GM23338 (cell line): ENCODE data around the gene POM121L2. TPM values are rescaled to one million over a fixed set of nuclear protein-coding genes. Genes with fewer than 3 reads are reported as not detected.

Experiments
- ATAC-seq: fragments of 200-7000 bp; cut with Tn5 transposase; 3 replicates; pipeline ENCODE4 v1.9.1; 2020
- DNase-seq: peaks from one replicate; pipeline ENCODE4 v3.0.0-alpha.2; 2015; ENCODE audit warnings: low spot score
- H2AFZ ChIP-seq: fragments of 200-600 bp; sonication (generic); 2 replicates; pipeline ENCODE4 v1.8.0; 2016; ENCODE audit warnings: antibody characterized with exemption, mild to moderate bottlenecking, moderate library complexity
- H3F3A ChIP-seq: fragments of 200-600 bp; sonication (generic); replicated peaks from 2 replicates; pipeline ENCODE4 v1.8.0; 2017; ENCODE audit warnings: antibody characterized with exemption, mixed run types, low read depth
- H3K27ac ChIP-seq: fragments of 200-600 bp; sonication (generic); 2 replicates; pipeline ENCODE4 v1.6.1; 2016; ENCODE audit warnings: low read depth
- H3K27me3 ChIP-seq: fragments of 200-600 bp; sonication (generic); 2 replicates; pipeline ENCODE4 v1.8.0; 2016; ENCODE audit warnings: mild to moderate bottlenecking, mixed run types, moderate library complexity; ENCODE audit not compliant: insufficient read depth
- H3K36me3 ChIP-seq: fragments of 200-600 bp; sonication (generic); 2 replicates; pipeline ENCODE4 v1.8.0; 2016; ENCODE audit warnings: mild to moderate bottlenecking; ENCODE audit not compliant: insufficient read depth
- H3K4me1 ChIP-seq: fragments of 200-600 bp; sonication (generic); 2 replicates; pipeline ENCODE4 v1.8.0; 2016; ENCODE audit warnings: mild to moderate bottlenecking, moderate library complexity; ENCODE audit not compliant: insufficient read depth
- H3K4me2 ChIP-seq: fragments of 200-600 bp; sonication (generic); 2 replicates; pipeline ENCODE4 v1.7.1; 2017; ENCODE audit warnings: mixed run types
- H3K4me3 ChIP-seq: fragments of 200-600 bp; sonication (generic); 2 replicates; pipeline ENCODE4 v1.6.1; 2016; ENCODE audit warnings: mixed run types
- H3K79me2 ChIP-seq: fragments of 200-600 bp; sonication (generic); replicated peaks from 2 replicates; pipeline ENCODE4 v1.8.0; 2017; ENCODE audit warnings: mild to moderate bottlenecking; ENCODE audit not compliant: insufficient read depth
- H3K9me2 ChIP-seq: fragments of 200-600 bp; sonication (generic); 2 replicates; pipeline ENCODE4 v1.8.0; 2017; ENCODE audit not compliant: insufficient read depth
- H4K20me1 ChIP-seq: fragments of 200-600 bp; sonication (generic); replicated peaks from 2 replicates; pipeline ENCODE4 v1.8.0; 2017; ENCODE audit warnings: mild to moderate bottlenecking; ENCODE audit not compliant: insufficient read depth
- H3K27ac Mint-ChIP-seq: 2 replicates; pipeline ENCODE4 v1.8.0; 2020; ENCODE audit warnings: inconsistent platforms, mild to moderate bottlenecking, moderate library complexity, mixed read lengths
- H3K27me3 Mint-ChIP-seq: 3 replicates; pipeline ENCODE4 v1.8.0; 2022; ENCODE audit warnings: low read depth, mild to moderate bottlenecking, moderate library complexity, mixed read lengths, inconsistent platforms; ENCODE audit not compliant: insufficient read depth, poor library complexity
- H3K36me3 Mint-ChIP-seq: 3 replicates; pipeline ENCODE4 v1.8.0; 2021; ENCODE audit warnings: low read depth, mild to moderate bottlenecking, inconsistent platforms, moderate library complexity, mixed read lengths
- H3K4me1 Mint-ChIP-seq: 3 replicates; pipeline ENCODE4 v1.8.0; 2020; ENCODE audit warnings: mild to moderate bottlenecking, inconsistent platforms, mixed read lengths
- H3K4me3 Mint-ChIP-seq: 3 replicates; pipeline ENCODE4 v1.8.0; 2021; ENCODE audit warnings: moderate library complexity, mild to moderate bottlenecking, inconsistent platforms, mixed read lengths
- H3K9me3 Mint-ChIP-seq: 3 replicates; pipeline ENCODE4 v1.8.0; 2020; ENCODE audit warnings: moderate library complexity, mild to moderate bottlenecking, inconsistent platforms, mixed read lengths
- CREB1 ChIP-seq: fragments of 250-450 bp; sonication (Bioruptor Pico); IDR thresholded peaks from 2 replicates; pipeline ENCODE4 v1.5.0; 2020; ENCODE audit warnings: low read depth, mild to moderate bottlenecking, moderate library complexity
- CTCF ChIP-seq, 2 experiments: fragments of 200-600 bp in 1 of 2; sonication (generic) in 1 of 2; conservative IDR thresholded peaks; 2 replicates each; pipeline versions ENCODE4 v1.5.1 to v1.6.1; 2016 to 2017; ENCODE audit warnings: antibody characterized with exemption in 2 of 2, low read depth in 2 of 2, mild to moderate bottlenecking in 2 of 2, moderate library complexity in 1 of 2
- EZH2 ChIP-seq: fragments of 200-600 bp; sonication (generic); IDR thresholded peaks from one replicate; pipeline ENCODE4 v1.8.0; 2017; ENCODE audit warnings: antibody characterized with exemption, mild to moderate bottlenecking, low read depth; ENCODE audit not compliant: unreplicated experiment
- EZH2phosphoT487 ChIP-seq: fragments of 200-600 bp; sonication (generic); IDR thresholded peaks from one replicate; pipeline ENCODE4 v1.8.1; 2018; ENCODE audit warnings: antibody characterized with exemption; ENCODE audit not compliant: unreplicated experiment
- JUNB ChIP-seq: IDR thresholded peaks from one replicate; pipeline ENCODE4 v1.6.1; 2016; ENCODE audit warnings: antibody characterized with exemption; ENCODE audit not compliant: unreplicated experiment
- NANOG ChIP-seq: IDR thresholded peaks from 2 replicates; pipeline ENCODE4 v1.6.1; 2016; ENCODE audit warnings: antibody characterized with exemption, borderline replicate concordance
- POLR2AphosphoS5 ChIP-seq: IDR thresholded peaks from 2 replicates; pipeline ENCODE4 v1.6.1; 2016; ENCODE audit warnings: antibody characterized with exemption, low read depth
- REST ChIP-seq: IDR thresholded peaks from one replicate; pipeline ENCODE4 v1.6.1; 2018; ENCODE audit warnings: antibody characterized with exemption; ENCODE audit not compliant: unreplicated experiment
- STAT1 ChIP-seq: IDR thresholded peaks from one replicate; pipeline ENCODE4 v1.6.1; 2016; ENCODE audit warnings: antibody characterized with exemption; ENCODE audit not compliant: unreplicated experiment
- ZNF114 ChIP-seq: fragments of 250-450 bp; sonication (Bioruptor Pico); IDR thresholded peaks from 2 replicates; pipeline ENCODE4 v1.5.0; 2020; ENCODE audit warnings: mild to moderate bottlenecking, moderate library complexity
- ZNF331 ChIP-seq: fragments of 250-450 bp; sonication (Bioruptor Pico); IDR thresholded peaks from 2 replicates; pipeline ENCODE4 v1.5.0; 2020; ENCODE audit warnings: low read depth, mild to moderate bottlenecking, moderate library complexity
- polyA plus RNA-seq: library from polyadenylated mRNA; unstranded; fragments of >200 nt; fragmentation: Nextera tagmentation; extraction: Ambion mirVana; gene quantifications from 2 replicates; pipeline ENCODE4 v1.2.1, GENCODE V29; 2016
- total RNA-seq: library from RNA; depleted of rRNA; stranded (reverse); fragments of >200 nt; shearing (Covaris generic); gene quantifications from 2 replicates; pipeline ENCODE4 v1.2.3, GENCODE V29; 2014
- TF ChIP-seq, protein P1 (sequence below): IDR thresholded peaks from 2 replicates; pipeline ENCODE4 v1.6.1; 2016; ENCODE audit warnings: antibody characterized with exemption
- TF ChIP-seq, protein P2 (sequence below): fragments of 250-450 bp; sonication (Bioruptor Pico); IDR thresholded peaks from 2 replicates; pipeline ENCODE4 v1.5.0; 2020; ENCODE audit warnings: mild to moderate bottlenecking, moderate library complexity

Gene POM121L2
- total and polyA plus RNA-seq, 2 experiments from 2014 or later: 0.07 to 0.13 TPM

- H3K27me3 Mint-ChIP-seq: peaks cover 54% of the 10 kb centered on the region
- Histone ChIP-seq H3K4me3 (peak overlapping the region; percentile 76), H4K20me1 (no peaks in the 10 kb centered on the region), H3K27ac (no peak overlapping the region), H2AFZ (0 out of 2 replicates have a peak overlapping the region, but pooled peaks have one; percentile 0), H3F3A (no peaks in the 10 kb centered on the region; the same call in 1 of the 2 replicates), H3K9me2 (no peaks in the 10 kb centered on the region), H3K79me2 (no peaks in the 10 kb centered on the region), H3K4me2 (peak overlapping the region; percentile 56), H3K27me3 (peaks cover 21% of the 10 kb centered on the region), H3K4me1 (no peaks in the 10 kb centered on the region; the same call in 1 of the 2 replicates), H3K36me3 (no peaks in the 10 kb centered on the region)
- H3K4me1 Mint-ChIP-seq: peaks cover 3% of the 10 kb centered on the region; the same call in 2 of the 3 replicates
- peak; percentile 6; the same call in 2 of the 3 replicates for ATAC-seq
- DNase-seq: no peak
- H3K9me3 Mint-ChIP-seq: no peaks in the 10 kb centered on the region
- peak overlapping the region; percentile 84 for H3K4me3 Mint-ChIP-seq
- TF ChIP-seq ZNF331 (CRISPR knock-in tag): no peak
- TF ChIP-seq EZH2phosphoT487: no peak
- no peak for TF ChIP-seq ZNF114 (CRISPR knock-in tag)
- TF ChIP-seq, protein P1, sequence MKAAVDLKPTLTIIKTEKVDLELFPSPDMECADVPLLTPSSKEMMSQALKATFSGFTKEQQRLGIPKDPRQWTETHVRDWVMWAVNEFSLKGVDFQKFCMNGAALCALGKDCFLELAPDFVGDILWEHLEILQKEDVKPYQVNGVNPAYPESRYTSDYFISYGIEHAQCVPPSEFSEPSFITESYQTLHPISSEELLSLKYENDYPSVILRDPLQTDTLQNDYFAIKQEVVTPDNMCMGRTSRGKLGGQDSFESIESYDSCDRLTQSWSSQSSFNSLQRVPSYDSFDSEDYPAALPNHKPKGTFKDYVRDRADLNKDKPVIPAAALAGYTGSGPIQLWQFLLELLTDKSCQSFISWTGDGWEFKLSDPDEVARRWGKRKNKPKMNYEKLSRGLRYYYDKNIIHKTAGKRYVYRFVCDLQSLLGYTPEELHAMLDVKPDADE: no peak
- TF ChIP-seq JUNB: no peak
- TF ChIP-seq, protein P2, sequence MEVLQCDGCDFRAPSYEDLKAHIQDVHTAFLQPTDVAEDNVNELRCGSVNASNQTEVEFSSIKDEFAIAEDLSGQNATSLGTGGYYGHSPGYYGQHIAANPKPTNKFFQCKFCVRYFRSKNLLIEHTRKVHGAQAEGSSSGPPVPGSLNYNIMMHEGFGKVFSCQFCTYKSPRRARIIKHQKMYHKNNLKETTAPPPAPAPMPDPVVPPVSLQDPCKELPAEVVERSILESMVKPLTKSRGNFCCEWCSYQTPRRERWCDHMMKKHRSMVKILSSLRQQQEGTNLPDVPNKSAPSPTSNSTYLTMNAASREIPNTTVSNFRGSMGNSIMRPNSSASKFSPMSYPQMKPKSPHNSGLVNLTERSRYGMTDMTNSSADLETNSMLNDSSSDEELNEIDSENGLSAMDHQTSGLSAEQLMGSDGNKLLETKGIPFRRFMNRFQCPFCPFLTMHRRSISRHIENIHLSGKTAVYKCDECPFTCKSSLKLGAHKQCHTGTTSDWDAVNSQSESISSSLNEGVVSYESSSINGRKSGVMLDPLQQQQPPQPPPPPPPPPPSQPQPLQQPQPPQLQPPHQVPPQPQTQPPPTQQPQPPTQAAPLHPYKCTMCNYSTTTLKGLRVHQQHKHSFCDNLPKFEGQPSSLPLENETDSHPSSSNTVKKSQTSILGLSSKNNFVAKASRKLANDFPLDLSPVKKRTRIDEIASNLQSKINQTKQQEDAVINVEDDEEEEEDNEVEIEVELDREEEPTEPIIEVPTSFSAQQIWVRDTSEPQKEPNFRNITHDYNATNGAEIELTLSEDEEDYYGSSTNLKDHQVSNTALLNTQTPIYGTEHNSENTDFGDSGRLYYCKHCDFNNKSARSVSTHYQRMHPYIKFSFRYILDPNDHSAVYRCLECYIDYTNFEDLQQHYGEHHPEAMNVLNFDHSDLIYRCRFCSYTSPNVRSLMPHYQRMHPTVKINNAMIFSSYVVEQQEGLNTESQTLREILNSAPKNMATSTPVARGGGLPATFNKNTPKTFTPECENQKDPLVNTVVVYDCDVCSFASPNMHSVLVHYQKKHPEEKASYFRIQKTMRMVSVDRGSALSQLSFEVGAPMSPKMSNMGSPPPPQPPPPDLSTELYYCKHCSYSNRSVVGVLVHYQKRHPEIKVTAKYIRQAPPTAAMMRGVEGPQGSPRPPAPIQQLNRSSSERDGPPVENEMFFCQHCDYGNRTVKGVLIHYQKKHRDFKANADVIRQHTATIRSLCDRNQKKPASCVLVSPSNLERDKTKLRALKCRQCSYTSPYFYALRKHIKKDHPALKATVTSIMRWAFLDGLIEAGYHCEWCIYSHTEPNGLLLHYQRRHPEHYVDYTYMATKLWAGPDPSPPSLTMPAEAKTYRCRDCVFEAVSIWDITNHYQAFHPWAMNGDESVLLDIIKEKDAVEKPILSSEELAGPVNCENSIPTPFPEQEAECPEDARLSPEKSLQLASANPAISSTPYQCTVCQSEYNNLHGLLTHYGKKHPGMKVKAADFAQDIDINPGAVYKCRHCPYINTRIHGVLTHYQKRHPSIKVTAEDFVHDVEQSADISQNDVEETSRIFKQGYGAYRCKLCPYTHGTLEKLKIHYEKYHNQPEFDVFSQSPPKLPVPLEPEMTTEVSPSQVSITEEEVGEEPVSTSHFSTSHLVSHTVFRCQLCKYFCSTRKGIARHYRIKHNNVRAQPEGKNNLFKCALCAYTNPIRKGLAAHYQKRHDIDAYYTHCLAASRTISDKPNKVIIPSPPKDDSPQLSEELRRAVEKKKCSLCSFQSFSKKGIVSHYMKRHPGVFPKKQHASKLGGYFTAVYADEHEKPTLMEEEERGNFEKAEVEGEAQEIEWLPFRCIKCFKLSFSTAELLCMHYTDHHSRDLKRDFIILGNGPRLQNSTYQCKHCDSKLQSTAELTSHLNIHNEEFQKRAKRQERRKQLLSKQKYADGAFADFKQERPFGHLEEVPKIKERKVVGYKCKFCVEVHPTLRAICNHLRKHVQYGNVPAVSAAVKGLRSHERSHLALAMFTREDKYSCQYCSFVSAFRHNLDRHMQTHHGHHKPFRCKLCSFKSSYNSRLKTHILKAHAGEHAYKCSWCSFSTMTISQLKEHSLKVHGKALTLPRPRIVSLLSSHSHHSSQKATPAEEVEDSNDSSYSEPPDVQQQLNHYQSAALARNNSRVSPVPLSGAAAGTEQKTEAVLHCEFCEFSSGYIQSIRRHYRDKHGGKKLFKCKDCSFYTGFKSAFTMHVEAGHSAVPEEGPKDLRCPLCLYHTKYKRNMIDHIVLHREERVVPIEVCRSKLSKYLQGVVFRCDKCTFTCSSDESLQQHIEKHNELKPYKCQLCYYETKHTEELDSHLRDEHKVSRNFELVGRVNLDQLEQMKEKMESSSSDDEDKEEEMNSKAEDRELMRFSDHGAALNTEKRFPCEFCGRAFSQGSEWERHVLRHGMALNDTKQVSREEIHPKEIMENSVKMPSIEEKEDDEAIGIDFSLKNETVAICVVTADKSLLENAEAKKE: no peak
- no peak for TF ChIP-seq POLR2AphosphoS5
- no peak for TF ChIP-seq STAT1
- no peak for TF ChIP-seq EZH2
- no peak for TF ChIP-seq NANOG
- no peak for TF ChIP-seq CTCF (conservative IDR thresholded peaks at IDR 0.05; ENCODE audit: low read depth in 2 of 2)
- TF ChIP-seq CREB1 (CRISPR knock-in tag): no peak
- no peak for TF ChIP-seq REST
- H3K27ac Mint-ChIP-seq: no peak overlapping the region
- H3K36me3 Mint-ChIP-seq: no peaks in the 10 kb centered on the region
Observed at GRCh38 chr6:27281105-27281539, 31.0 kb downstream of the POM121L2 start.
